NT2/D1 (cell line): ENCODE data around the gene ENOX1.

Experiments
- SUZ12 ChIP-seq: IDR thresholded peaks from 2 replicates; pipeline ENCODE4 v1.6.1; 2011; ENCODE audit not compliant: insufficient read length, insufficient read depth; ENCODE audit errors: extremely low read depth
- ZNF274 ChIP-seq: IDR thresholded peaks from 2 replicates; pipeline ENCODE4 v1.6.1; 2011; ENCODE audit warnings: mild to moderate bottlenecking, low read depth, low read length

DNA sequence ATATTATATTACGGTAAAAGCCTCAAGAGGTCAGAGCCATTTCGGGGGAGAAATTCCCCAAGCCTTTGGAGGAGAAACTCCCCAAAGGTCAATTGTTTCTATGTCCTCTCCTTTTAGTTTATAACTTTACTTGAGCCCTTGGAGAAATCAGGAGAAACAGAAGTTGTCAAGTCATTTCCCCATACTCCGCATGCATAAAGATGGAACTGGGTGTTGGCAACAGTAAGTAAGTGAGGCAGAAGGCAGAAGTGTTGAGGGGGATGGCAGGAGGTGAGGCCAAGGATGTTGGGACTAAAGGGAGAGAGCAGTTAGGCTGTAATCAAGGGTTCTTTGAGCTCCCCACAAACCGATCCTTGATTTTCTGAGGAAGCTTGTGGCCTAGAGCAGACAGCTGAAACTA is 307.9 kb downstream of the ENOX1 start:
- TF ChIP-seq ZNF274 (no peak), SUZ12 (no peak)
